Effector memory CD8-positive, alpha-beta T cell (primary cell): ENCODE measurements around the gene ATXN7.
A peak's percentile ranks its signal among the peaks of the same experiment; 100 is the strongest.

Experiments used
- ATAC-seq: fragments of 150-1000 bp; cut with Tn5 transposase; replicated peaks from 2 replicates; pipeline ENCODE4 v1.10.0; 2021; ENCODE audit warnings: mild to moderate bottlenecking, moderate library complexity
- DNase-seq, 3 experiments: peaks; one replicate each; pipeline ENCODE4 v3.0.0; 2021
- H3K27ac Mint-ChIP-seq, 2 donors: one replicate each; pipeline ENCODE4 v1.8.0; 2022; ENCODE audit warnings: mild to moderate bottlenecking in 2 of 2, mixed read lengths in 2 of 2, moderate library complexity in 2 of 2
- H3K27me3 Mint-ChIP-seq, 2 donors: one replicate each; pipeline ENCODE4 v1.8.0; 2022; ENCODE audit warnings: mixed read lengths in 2 of 2
- H3K36me3 Mint-ChIP-seq: one replicate; pipeline ENCODE4 v1.8.0; 2022; ENCODE audit warnings: mild to moderate bottlenecking, moderate library complexity, mixed read lengths; ENCODE audit not compliant: insufficient read depth
- H3K4me1 Mint-ChIP-seq, 2 donors: one replicate each; pipeline ENCODE4 v1.8.0; 2022; ENCODE audit warnings: low read depth in 2 of 2, mixed read lengths in 2 of 2
- H3K4me3 Mint-ChIP-seq, 2 donors: one replicate each; pipeline ENCODE4 v1.8.0; 2022; ENCODE audit warnings: mild to moderate bottlenecking in 2 of 2, mixed read lengths in 2 of 2, moderate library complexity in 2 of 2
- H3K9me3 Mint-ChIP-seq, 2 donors: one replicate each; pipeline ENCODE4 v1.8.0; 2022; ENCODE audit warnings: mixed read lengths in 2 of 2

The ATXN7 gene

DNA sequence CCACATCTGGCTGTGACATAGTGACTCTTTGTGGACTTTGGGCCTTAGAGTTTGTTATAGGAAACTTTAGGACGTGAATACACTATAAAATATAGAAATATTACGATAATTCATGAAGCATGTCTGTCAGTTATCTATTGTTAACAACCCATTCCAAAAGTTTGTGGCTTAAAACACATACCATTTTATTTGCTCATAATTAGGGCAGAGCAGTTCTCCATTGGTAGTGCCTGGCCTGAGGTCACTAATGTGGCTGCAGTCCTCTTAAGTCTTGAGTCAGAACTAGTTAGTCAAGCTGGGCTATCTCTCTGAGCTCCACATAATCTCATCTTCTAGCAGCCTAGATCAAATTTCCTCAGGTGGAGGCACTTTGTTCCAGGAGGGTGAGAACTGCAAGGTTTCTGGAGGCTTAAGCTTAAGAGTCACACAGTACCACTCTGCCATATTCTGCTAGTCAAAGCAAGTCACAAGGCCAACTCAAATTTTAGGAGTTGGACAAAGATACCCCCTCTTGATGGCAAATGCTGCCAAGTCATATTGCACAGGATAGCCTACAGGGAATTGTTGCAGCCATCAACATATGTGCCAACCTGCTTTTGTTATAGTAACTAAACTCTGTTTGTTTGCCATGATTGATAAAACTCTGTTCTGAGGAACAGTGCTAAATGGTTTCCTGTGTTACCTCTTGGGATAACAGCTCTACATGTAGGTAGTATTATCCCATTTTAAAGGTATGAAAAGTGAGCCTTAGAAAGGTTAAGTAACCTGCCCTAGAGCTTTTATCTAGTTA is 8.7 kb downstream of the ATXN7 start:
- H3K27me3 Mint-ChIP-seq: no peaks in the 10 kb centered on the region
- no peak overlapping the region for H3K27ac Mint-ChIP-seq
- no peaks in the 10 kb centered on the region for H3K9me3 Mint-ChIP-seq
- no peak overlapping the region for H3K4me3 Mint-ChIP-seq
- peaks cover 3% of the 10 kb centered on the region for H3K36me3 Mint-ChIP-seq
- ATAC-seq (no peak), DNase-seq (no peak)
- peaks cover 30 to 45% of the 10 kb centered on the region in 2 donors for H3K4me1 Mint-ChIP-seq

GRCh38 chr3:63874769-63875168 is 11.1 kb downstream of the ATXN7 start:
- ATAC-seq (peak; percentile 26), DNase-seq (no peak)
- no peaks in the 10 kb centered on the region for H3K9me3 Mint-ChIP-seq
- peaks cover 3% of the 10 kb centered on the region for H3K36me3 Mint-ChIP-seq
- no peaks in the 10 kb centered on the region for H3K27me3 Mint-ChIP-seq
- peaks cover 40 to 61% of the 10 kb centered on the region in 2 donors for H3K4me1 Mint-ChIP-seq
- H3K4me3 Mint-ChIP-seq: no peak overlapping the region
- H3K27ac Mint-ChIP-seq: peak overlapping the region in 1 of 2 donors; percentile 20

DNA sequence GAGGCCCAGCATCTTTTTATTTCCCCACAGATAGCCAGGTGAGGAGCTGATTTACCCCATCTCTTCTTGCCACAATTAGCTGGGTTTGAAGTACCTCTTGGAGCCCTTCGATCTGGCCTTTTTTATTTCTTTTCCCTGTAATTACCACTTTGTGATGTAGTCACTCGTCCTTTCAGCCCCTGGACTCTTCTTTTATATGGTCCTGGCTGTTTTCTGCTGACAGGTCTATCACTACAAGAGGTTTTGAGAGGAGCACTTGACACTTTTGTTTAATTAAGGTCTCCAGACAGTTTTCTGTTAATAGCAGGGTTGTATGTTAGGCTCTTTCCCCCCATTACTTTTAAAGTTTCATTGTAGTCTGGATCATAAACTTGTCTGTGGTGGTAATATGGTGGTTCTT is 11.8 kb downstream of the ATXN7 start:
- Mint-ChIP-seq H3K27me3 (no peaks in the 10 kb centered on the region), H3K4me1 (peaks cover 42 to 68% of the 10 kb centered on the region in 2 donors), H3K9me3 (no peaks in the 10 kb centered on the region), H3K27ac (peak overlapping the region in 1 of 2 donors; percentile 75), H3K36me3 (peaks cover 3% of the 10 kb centered on the region), H3K4me3 (no peak overlapping the region)
- ATAC-seq: no peak
- no peak for DNase-seq

DNA sequence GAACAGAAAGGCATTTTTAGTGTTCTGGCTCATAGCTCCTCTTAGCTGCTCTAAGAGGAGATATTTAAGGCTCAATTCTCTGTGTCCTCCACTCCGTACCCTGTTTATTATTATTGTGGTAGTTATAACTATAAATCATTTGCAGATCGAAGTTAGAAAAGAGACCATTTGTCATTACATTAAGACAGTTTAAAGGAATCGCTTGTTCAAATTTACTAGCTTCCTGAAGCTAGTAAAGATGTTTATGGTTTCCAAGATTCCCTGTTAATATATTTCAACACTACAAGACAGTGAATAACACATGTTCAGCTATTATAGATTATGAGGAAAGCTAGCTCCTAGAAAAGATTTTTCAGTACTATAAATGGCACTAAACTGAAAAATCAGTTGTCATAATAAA is 12.6 kb downstream of the ATXN7 start:
- Mint-ChIP-seq H3K27ac (peak overlapping the region in 1 of 2 donors; percentile 75), H3K27me3 (no peaks in the 10 kb centered on the region)

DNA sequence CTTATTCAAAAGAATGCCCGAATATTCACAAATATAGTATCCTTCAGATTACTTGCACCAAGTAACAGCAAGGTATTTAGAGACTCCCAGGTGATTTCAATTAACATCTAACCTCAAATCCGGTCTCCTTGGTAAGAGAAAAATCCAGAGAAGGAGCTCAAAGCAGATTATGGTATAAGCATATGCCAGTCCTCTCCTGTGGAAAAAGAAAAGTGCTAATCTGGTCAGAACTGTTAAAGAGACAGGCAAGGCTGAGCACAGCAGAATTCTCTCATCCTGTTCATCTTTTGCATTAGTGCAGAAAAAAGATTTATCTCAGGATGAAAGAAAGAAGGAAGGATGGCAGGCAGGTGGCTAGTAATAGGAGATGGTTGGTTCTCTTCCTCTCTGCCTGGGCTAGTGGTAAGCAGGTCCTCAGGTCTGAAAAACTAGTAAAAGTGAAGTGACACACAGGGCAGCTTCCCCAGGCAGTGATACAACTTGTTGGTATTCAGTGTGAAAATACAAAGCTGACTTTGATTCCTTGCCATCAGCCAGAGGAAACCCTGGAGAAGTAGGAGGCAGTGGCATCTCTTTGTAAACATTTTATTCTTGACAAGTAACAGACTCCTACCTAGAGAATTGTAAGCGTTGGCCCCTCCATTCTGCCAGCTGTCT is 14.2 kb downstream of the ATXN7 start:
- Mint-ChIP-seq H3K27me3 (no peaks in the 10 kb centered on the region), H3K36me3 (peaks cover 9% of the 10 kb centered on the region), H3K9me3 (no peaks in the 10 kb centered on the region), H3K4me1 (peaks cover 45 to 70% of the 10 kb centered on the region in 2 donors), H3K4me3 (no peak overlapping the region), H3K27ac (peak overlapping the region; percentile 50 to 58)
- ATAC-seq (no peak), DNase-seq (no peak)

More for the DNA sequence above, 12.6 kb downstream of the ATXN7 start:
- no peaks in the 10 kb centered on the region for H3K9me3 Mint-ChIP-seq
- peaks cover 45 to 69% of the 10 kb centered on the region in 2 donors for H3K4me1 Mint-ChIP-seq
- ATAC-seq (no peak), DNase-seq (no peak)
- peaks cover 3% of the 10 kb centered on the region for H3K36me3 Mint-ChIP-seq
- no peak overlapping the region for H3K4me3 Mint-ChIP-seq

- H3K4me3 Mint-ChIP-seq: no peak overlapping the region
- DNase-seq (no peak), ATAC-seq (no peak)
- no peaks in the 10 kb centered on the region for H3K9me3 Mint-ChIP-seq
- H3K27ac Mint-ChIP-seq: peak overlapping the region; percentile 50 to 58
- peaks cover 45 to 73% of the 10 kb centered on the region in 2 donors for H3K4me1 Mint-ChIP-seq
- H3K27me3 Mint-ChIP-seq: no peaks in the 10 kb centered on the region
- peaks cover 9% of the 10 kb centered on the region for H3K36me3 Mint-ChIP-seq
Measured at GRCh38 chr3:63878394-63879060, 14.9 kb downstream of the ATXN7 start.

DNA sequence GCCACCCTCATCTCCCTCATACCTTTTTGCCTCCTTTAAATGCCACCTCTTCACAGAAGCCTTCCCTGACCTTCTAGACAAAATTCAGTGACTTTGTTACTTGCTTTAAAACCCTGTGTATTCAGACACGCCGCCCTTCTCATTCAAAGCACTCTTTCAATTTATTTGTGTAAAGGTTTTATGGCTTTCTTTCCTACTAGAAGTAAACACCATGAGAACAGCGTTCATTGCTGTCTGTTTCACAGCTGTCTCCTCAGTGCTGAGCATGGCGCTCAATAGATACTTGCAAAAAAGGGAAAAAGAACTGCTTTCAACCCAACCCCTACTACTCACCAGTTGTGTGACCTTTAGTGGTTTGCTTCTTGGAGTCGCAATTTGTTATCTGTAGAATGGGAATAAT is 17.0 kb downstream of the ATXN7 start:
- Mint-ChIP-seq H3K27me3 (no peaks in the 10 kb centered on the region), H3K36me3 (peaks cover 9% of the 10 kb centered on the region), H3K9me3 (no peaks in the 10 kb centered on the region), H3K4me3 (no peak overlapping the region), H3K27ac (no peak overlapping the region), H3K4me1 (peaks cover 35 to 66% of the 10 kb centered on the region in 2 donors)
- DNase-seq (no peak), ATAC-seq (no peak)

- Mint-ChIP-seq H3K27me3 (no peaks in the 10 kb centered on the region), H3K27ac (peak overlapping the region in 1 of 2 donors; percentile 13), H3K4me3 (no peak overlapping the region), H3K9me3 (no peaks in the 10 kb centered on the region), H3K4me1 (peaks cover 20 to 27% of the 10 kb centered on the region in 2 donors), H3K36me3 (peaks cover 3% of the 10 kb centered on the region)
- ATAC-seq (peak; percentile 53), DNase-seq (no peak)
Measured at GRCh38 chr3:63886858-63887257, 23.2 kb downstream of the ATXN7 start.

DNA sequence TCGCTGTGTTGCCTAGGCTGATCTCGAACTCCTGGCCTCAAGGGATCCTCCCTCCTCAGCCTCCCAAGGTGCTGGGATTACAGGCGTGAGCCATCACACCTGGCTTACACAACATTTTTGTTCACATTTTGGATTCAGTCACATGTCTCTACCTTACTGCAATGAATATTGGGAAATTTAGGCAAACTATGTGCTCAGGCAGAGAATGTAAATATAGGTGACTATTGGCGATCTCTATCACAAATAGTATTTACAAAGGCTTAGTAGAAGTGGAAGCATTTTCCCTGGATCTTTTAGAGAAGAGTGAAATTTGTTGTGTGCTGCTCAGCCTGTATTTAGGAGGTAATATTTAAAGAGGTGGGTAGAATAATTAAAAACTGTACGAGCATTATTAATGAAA is 27.9 kb downstream of the ATXN7 start:
- H3K27me3 Mint-ChIP-seq: no peaks in the 10 kb centered on the region
- no peak overlapping the region for H3K27ac Mint-ChIP-seq
- no peaks in the 10 kb centered on the region for H3K9me3 Mint-ChIP-seq
- ATAC-seq: no peak
- peaks cover 28 to 36% of the 10 kb centered on the region in 2 donors for H3K4me1 Mint-ChIP-seq
- no peak for DNase-seq
- H3K36me3 Mint-ChIP-seq: peaks cover 3% of the 10 kb centered on the region
- no peak overlapping the region for H3K4me3 Mint-ChIP-seq

DNA sequence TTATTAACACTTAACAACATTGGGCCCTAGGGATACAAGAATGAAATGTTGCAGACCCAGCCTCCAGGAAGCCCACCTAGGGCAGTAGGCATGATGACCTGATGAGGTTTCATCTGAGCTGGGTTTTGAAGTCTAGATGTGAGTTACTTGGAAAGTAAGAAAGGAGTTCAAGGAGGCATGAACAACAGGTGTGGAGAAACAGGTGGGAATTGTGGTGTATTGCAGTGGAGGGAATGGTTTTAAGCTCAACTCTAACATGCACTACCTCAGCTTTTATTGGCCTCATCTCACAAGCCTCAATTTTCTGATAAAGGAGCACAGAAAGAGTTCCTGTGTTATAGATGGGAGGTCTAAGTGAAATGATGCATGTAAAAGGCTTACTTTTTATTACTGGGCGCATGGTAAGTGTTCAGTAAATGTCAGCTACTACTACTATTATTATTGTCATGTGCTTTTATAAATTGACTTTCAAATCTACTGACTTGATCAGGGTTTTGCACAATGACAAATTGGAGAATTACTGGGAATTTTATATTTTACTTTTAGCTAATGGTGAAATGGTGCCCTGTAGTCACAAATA is 29.2 kb downstream of the ATXN7 start:
- H3K4me1 Mint-ChIP-seq: peaks cover 26 to 41% of the 10 kb centered on the region in 2 donors
- peaks cover 3% of the 10 kb centered on the region for H3K36me3 Mint-ChIP-seq
- ATAC-seq: no peak
- H3K9me3 Mint-ChIP-seq: no peaks in the 10 kb centered on the region
- H3K27me3 Mint-ChIP-seq: no peaks in the 10 kb centered on the region
- peak overlapping the region in 1 of 2 donors; percentile 22 for H3K27ac Mint-ChIP-seq
- H3K4me3 Mint-ChIP-seq: no peak overlapping the region
- no peak for DNase-seq

- no peak overlapping the region for H3K4me3 Mint-ChIP-seq
- H3K36me3 Mint-ChIP-seq: peaks cover 20% of the 10 kb centered on the region
- DNase-seq (no peak), ATAC-seq (no peak)
- H3K27me3 Mint-ChIP-seq: no peaks in the 10 kb centered on the region
- no peaks in the 10 kb centered on the region for H3K9me3 Mint-ChIP-seq
- H3K4me1 Mint-ChIP-seq: peaks cover 30 to 45% of the 10 kb centered on the region in 2 donors
- H3K27ac Mint-ChIP-seq: peak overlapping the region; percentile 4 to 77
Measured at GRCh38 chr3:63895422-63896189, 31.9 kb downstream of the ATXN7 start.

DNA sequence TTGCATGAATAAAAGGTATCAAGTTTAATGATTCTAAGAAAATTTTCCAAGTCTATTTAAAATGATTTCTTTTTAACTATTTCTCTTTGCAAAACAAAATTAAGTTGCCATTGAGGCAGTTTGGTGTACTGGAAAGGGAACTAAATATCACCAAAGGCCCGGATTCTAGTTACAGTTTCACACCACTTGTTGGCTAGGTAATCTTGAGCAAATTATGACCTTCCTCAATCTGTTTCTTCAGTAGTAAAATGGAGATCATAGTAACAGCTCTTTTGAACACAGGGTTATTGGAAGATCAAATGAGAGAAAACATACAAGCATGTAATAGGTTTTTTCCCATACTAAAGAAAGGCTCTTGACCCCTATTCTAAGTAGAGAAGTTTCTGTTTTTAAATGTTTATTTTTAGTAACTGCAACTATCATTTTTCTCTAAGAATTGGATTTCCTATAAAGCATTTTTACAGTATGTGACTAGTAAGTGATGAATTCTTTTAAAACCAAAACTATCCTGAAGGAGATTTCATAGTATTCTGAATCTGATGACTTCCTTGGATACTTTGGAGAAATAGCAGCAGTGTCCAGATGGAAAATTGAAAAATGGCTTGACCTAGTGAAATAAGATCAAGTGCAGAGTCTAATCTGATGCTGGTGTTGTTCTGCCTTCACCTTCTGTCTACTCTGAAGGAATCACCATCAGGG is 32.8 kb downstream of the ATXN7 start:
- no peaks in the 10 kb centered on the region for H3K9me3 Mint-ChIP-seq
- H3K4me3 Mint-ChIP-seq: no peak overlapping the region
- H3K4me1 Mint-ChIP-seq: peaks cover 30 to 46% of the 10 kb centered on the region in 2 donors
- peak overlapping the region in 1 of 2 donors; percentile 80 for H3K27ac Mint-ChIP-seq
- H3K27me3 Mint-ChIP-seq: no peaks in the 10 kb centered on the region
- DNase-seq: no peak
- H3K36me3 Mint-ChIP-seq: peaks cover 20% of the 10 kb centered on the region
- ATAC-seq: no peak
